Activated CD4-positive, alpha-beta T cell treated with anti-CD3 and anti-CD28 coated beads, Interleukin-2, amount 10 ng/mL, durations not matched to agents 24 days and 14 days (primary cell): Measurements from ENCODE around the gene NT5DC1. TPM values are rescaled to one million over a fixed set of nuclear protein-coding genes. Genes with fewer than 3 reads are reported as not detected.

ENCODE experiments used
- DNase-seq: peaks from one replicate; pipeline ENCODE4 v3.0.0; 2022
- H3K27ac Mint-ChIP-seq: one replicate; pipeline ENCODE4 v1.8.0; 2022; ENCODE audit warnings: mild to moderate bottlenecking, mixed read lengths
- H3K27me3 Mint-ChIP-seq: one replicate; pipeline ENCODE4 v1.8.0; 2022; ENCODE audit warnings: mixed read lengths
- H3K36me3 Mint-ChIP-seq: one replicate; pipeline ENCODE4 v1.8.0; 2022; ENCODE audit warnings: low read depth, mild to moderate bottlenecking, mixed read lengths
- H3K4me1 Mint-ChIP-seq: one replicate; pipeline ENCODE4 v1.8.0; 2021; ENCODE audit warnings: mixed read lengths
- H3K4me3 Mint-ChIP-seq: one replicate; pipeline ENCODE4 v1.8.0; 2022; ENCODE audit warnings: mild to moderate bottlenecking, moderate library complexity, mixed read lengths
- H3K9me3 Mint-ChIP-seq: one replicate; pipeline ENCODE4 v1.8.0; 2021; ENCODE audit warnings: mixed read lengths
- intact Hi-C: fragments of 100-400 bp; cut with micrococcal nuclease; formaldehyde crosslinking; loops from one replicate; pipeline ENCODE4 v1.15.1; 2023
- total RNA-seq: library from RNA; stranded (reverse); gene quantifications from 2 replicates; pipeline ENCODE4 v1.2.3, GENCODE V29; 2022

The NT5DC1 gene
- total RNA-seq, 1 donor from 2014 or later, result 38.9 TPM

DNA sequence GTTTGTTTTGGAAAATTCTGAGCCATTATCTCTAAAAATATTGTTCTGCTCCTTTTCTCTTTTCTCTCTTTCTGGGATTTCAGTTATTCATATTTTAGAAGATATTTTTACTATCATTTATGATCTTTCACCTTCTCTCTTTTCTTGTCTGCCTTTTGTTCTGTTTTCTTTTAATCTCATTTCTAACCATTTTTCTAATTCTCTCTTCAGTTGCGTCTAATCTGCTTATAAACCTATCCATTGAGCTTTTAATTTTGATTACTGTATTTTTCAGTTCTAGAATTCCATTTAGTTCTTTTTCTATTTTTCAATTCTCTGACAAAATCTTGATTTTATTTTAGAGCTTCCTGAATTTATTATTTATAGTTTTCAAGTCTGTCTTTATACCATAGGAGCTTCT, 67.5 kb downstream of the NT5DC1 start:
- no peak overlapping the region for H3K4me3 Mint-ChIP-seq
- peaks cover 12% of the 10 kb centered on the region for H3K9me3 Mint-ChIP-seq
- intact Hi-C loops, result no loop called here
- no peaks in the 10 kb centered on the region for H3K4me1 Mint-ChIP-seq
- H3K27ac Mint-ChIP-seq, result no peak overlapping the region
- no peak for DNase-seq
- peaks cover 4% of the 10 kb centered on the region for H3K36me3 Mint-ChIP-seq
- no peaks in the 10 kb centered on the region for H3K27me3 Mint-ChIP-seq

DNA sequence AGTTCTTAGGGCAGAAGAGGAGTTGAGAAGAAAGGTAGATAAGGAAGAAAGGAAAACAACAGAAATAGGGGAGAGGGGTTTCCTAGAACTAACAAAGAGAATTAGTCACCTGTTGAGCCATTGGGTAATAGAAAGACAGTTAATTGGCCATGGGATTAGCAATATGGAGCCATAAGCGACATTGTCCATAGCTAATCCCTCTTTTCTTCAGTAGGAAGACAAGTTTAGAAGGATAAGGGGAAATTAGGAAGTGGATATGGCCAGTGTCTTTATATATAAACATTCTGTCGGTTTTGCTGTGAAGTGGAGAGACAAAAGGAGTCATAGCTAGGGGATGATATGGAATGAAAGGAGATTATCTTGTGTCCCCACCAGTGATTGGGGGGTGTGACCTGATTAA, 69.2 kb downstream of the NT5DC1 start:
- Mint-ChIP-seq H3K9me3 (peaks cover 7% of the 10 kb centered on the region), H3K4me3 (no peak overlapping the region), H3K27me3 (no peaks in the 10 kb centered on the region), H3K36me3 (peaks cover 4% of the 10 kb centered on the region), H3K4me1 (no peaks in the 10 kb centered on the region), H3K27ac (no peak overlapping the region)
- intact Hi-C loops, result no loop called here
- DNase-seq, result no peak

DNA sequence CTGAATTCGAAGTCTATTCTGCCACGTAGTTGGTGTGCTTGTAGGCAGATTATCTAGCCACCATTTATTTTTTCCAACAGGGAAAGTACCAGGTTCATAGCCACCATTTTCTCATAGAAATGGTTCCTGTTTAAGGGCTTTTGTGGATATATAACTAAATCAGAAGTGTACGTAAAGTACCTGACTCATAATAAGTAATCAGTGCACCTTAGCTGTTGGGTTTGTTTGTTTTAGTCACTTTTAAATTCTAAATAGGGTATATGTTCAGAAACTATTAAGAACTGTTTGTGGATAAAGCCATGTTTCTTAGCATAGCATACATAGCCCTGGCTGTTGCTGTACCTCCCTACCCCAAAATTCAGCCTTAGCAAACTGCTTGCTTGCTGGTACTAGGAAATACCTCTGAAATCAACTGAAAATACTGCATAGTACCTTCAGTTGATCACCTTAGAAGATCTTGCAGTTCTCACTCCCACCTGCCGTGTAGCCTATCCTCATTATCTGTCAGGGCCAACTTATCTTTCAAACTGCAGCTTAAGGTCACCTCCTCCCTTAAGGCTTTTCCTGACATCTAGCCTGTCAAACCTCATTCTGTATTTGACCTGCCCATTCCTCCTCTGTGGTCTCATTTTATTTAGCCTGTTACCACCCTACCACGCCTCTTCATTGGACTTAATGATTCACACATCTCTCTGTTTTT, 69.9 kb downstream of the NT5DC1 start:
- Mint-ChIP-seq H3K9me3 (peaks cover 11% of the 10 kb centered on the region), H3K27ac (no peak overlapping the region), H3K4me3 (no peak overlapping the region), H3K36me3 (peaks cover 8% of the 10 kb centered on the region), H3K27me3 (no peaks in the 10 kb centered on the region), H3K4me1 (no peaks in the 10 kb centered on the region)
- intact Hi-C loops, result no loop called here
- DNase-seq, result no peak

DNA sequence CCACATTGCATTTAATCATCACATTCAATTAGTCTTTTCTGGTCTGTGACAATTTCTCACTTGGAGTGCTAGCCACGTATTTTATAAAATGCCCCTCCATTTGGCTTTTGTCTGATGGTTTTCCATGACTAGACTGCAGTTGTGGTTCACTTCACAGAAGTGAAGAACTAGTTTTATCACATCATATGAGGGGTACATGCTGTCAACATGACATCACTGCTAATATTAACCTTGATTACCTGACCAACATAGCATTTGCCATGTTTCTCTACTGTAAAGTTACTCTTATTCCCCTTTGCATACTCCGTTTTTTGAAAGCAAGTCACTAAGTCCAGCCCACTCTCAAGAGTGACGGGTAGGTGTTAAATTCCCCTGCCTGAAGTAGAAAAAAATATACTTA, 73.3 kb downstream of the NT5DC1 start:
- H3K27ac Mint-ChIP-seq, result no peak overlapping the region
- intact Hi-C loops, result no loop called here
- H3K4me3 Mint-ChIP-seq, result no peak overlapping the region
- H3K4me1 Mint-ChIP-seq, result no peaks in the 10 kb centered on the region
- H3K36me3 Mint-ChIP-seq, result peaks cover 8% of the 10 kb centered on the region
- H3K27me3 Mint-ChIP-seq, result no peaks in the 10 kb centered on the region
- peaks cover 8% of the 10 kb centered on the region for H3K9me3 Mint-ChIP-seq
- DNase-seq, result no peak

DNA sequence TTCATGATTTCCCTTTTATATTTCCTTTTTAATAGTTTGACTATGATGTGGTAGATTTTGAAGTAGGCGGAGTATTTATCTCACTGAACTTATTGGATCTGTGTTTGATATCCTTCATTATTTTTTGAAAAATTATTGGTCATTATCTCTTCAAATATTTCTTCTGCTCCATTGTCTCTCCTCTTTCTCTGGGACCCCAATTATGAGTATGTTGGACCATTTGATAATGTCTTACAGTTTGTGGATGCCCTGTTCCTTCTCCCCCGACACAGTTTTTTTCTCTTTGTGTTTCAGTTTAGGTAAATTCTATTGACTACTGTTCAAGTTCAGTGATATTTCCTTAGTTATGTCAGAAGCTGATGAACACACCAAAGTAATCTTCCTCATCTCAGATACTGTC, 74.7 kb downstream of the NT5DC1 start:
- Mint-ChIP-seq H3K4me3 (no peak overlapping the region), H3K9me3 (peaks cover 8% of the 10 kb centered on the region), H3K27ac (no peak overlapping the region), H3K4me1 (no peaks in the 10 kb centered on the region), H3K36me3 (peaks cover 8% of the 10 kb centered on the region), H3K27me3 (no peaks in the 10 kb centered on the region)
- no peak for DNase-seq
- intact Hi-C loops, result no loop called here

DNA sequence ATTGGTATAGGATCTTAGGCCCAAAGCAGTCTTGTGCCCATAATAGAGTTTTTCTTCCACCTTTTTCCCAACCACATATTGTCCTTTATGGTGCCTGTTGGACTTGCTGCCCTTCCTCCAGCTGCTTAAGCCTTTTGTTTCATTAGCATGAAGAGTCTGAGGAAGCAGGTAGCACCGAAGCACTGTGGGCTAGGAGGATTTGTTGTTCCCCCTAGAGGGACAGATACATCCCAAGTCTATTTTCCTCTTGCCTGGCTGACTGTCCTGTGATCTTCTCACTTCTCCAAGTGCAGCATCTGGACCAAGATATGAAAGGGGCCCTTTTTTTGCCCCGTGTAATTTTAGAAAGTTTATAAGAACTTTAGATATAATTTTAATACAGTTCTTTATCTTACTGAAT, 75.9 kb downstream of the NT5DC1 start:
- H3K27ac Mint-ChIP-seq, result no peak overlapping the region
- H3K27me3 Mint-ChIP-seq, result no peaks in the 10 kb centered on the region
- no peak overlapping the region for H3K4me3 Mint-ChIP-seq
- DNase-seq, result no peak
- intact Hi-C loops, result no loop called here
- H3K4me1 Mint-ChIP-seq, result no peaks in the 10 kb centered on the region
- peaks cover 6% of the 10 kb centered on the region for H3K36me3 Mint-ChIP-seq
- peaks cover 8% of the 10 kb centered on the region for H3K9me3 Mint-ChIP-seq

DNA sequence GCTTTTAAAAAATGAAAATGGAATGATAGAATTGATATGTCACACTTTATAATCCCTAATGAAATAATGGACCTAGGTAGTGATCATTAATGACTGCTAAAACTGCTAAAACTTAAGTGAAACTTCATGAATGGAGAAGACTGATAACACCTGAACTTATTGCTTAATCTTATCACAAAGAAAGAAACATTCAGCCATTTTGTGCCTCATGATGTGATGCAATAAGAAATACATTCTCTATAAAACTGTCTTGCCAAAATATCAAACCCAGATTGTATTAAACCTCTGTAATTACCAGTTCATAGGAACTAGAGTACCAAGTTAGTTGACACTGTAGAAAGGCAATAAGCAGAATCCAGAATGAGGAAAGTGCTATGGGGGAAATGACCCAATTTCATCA, 79.7 kb downstream of the NT5DC1 start:
- H3K4me1 Mint-ChIP-seq, result no peaks in the 10 kb centered on the region
- H3K27ac Mint-ChIP-seq, result no peak overlapping the region
- intact Hi-C loops, result no loop called here
- no peak for DNase-seq
- no peaks in the 10 kb centered on the region for H3K27me3 Mint-ChIP-seq
- H3K4me3 Mint-ChIP-seq, result no peak overlapping the region
- peaks cover 9% of the 10 kb centered on the region for H3K9me3 Mint-ChIP-seq
- peaks cover 3% of the 10 kb centered on the region for H3K36me3 Mint-ChIP-seq

DNA sequence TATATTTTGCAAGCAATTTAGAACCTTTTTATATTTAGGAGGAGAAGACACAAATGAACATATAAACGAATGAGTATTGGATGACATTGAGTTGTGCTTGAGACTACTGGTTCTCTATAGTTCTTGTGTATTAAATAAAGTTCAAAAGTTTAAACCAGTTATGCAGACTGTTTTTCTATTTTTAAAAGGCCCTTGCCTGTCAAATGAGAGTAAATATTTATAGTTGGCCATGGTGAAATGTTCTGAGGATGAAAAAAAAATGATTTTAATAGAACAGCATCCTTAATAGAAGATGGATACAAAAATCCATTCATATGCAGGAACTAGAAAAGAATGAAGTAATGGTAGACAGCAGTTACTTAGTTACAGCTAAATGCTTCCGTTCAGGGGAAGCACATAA, 88.8 kb downstream of the NT5DC1 start:
- Mint-ChIP-seq H3K27me3 (no peaks in the 10 kb centered on the region), H3K4me1 (no peaks in the 10 kb centered on the region), H3K27ac (no peak overlapping the region), H3K4me3 (no peak overlapping the region), H3K9me3 (peaks cover 8% of the 10 kb centered on the region), H3K36me3 (no peaks in the 10 kb centered on the region)
- intact Hi-C loops, result no loop called here
- DNase-seq, result no peak

DNA sequence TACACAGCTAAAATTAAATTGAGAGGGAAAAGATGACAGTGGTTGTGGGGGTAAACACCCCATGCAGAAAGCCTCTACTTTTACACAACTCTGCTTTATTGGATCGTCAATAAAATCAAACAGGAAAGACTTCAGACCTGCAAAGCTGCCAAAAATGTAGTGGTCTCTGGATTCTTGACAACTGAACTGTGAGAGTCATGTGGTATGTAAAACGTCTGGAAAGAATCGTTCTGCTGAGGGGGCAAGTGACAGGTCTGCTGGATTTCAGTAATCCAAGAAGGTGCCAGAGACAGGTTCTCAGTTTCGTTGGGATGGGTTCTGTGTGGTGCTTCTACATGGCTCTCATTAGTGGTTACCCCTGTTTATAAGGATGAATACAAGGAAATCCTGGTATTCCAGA, 89.9 kb downstream of the NT5DC1 start:
- no peak for DNase-seq

DNA sequence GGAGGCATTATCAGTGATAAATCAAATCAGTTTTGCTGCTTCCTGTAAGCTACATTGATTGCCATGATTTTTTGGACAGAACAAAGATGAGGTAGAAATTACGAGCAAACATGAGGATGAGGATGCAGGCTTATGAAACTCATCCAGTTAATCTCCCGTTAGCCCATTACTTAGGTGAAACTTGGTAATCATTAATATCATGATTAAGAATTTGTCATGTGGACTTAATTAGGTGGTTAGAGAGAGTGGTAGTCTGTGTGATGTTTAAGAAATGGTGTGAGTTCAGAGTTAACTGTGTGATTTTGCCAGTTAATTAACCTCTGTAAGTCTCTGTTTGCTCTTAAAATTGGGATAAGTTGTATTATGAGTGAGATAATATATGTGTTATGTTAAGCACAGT, 91.2 kb downstream of the NT5DC1 start:
- Mint-ChIP-seq H3K27me3 (no peaks in the 10 kb centered on the region), H3K27ac (no peak overlapping the region), H3K9me3 (no peaks in the 10 kb centered on the region), H3K4me1 (no peaks in the 10 kb centered on the region), H3K36me3 (no peaks in the 10 kb centered on the region), H3K4me3 (no peak overlapping the region)
- DNase-seq, result no peak
- intact Hi-C loops, result no loop called here

More for the DNA sequence above, 89.9 kb downstream of the NT5DC1 start:
- intact Hi-C loops, result no loop called here
- H3K27ac Mint-ChIP-seq, result no peak overlapping the region
- H3K4me1 Mint-ChIP-seq, result no peaks in the 10 kb centered on the region
- no peaks in the 10 kb centered on the region for H3K36me3 Mint-ChIP-seq
- no peaks in the 10 kb centered on the region for H3K27me3 Mint-ChIP-seq
- H3K9me3 Mint-ChIP-seq, result peaks cover 5% of the 10 kb centered on the region
- H3K4me3 Mint-ChIP-seq, result no peak overlapping the region

DNA sequence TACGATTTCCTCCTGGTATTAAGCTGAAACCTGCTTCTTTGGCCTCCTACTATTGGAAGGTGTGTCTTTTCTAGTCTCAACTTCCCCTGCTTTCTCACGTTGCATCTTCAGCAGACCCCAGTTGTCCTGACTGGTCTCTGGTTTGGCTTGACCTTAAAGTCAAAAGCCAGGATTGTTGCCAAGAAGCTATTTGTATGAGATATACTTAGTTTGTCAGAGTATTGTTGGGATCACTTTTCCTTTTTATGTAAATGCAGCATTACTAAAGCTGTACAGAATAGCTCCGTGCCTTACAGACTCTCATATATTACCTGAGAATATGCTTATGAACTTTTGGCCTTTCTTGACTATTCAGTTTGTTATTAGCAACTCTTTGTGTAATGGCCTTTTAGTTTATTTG, 92.1 kb downstream of the NT5DC1 start:
- no peak overlapping the region for H3K4me3 Mint-ChIP-seq
- H3K9me3 Mint-ChIP-seq, result no peaks in the 10 kb centered on the region
- H3K36me3 Mint-ChIP-seq, result no peaks in the 10 kb centered on the region
- intact Hi-C loops, result no loop called here
- no peaks in the 10 kb centered on the region for H3K4me1 Mint-ChIP-seq
- DNase-seq, result no peak
- H3K27ac Mint-ChIP-seq, result no peak overlapping the region
- no peaks in the 10 kb centered on the region for H3K27me3 Mint-ChIP-seq

DNA sequence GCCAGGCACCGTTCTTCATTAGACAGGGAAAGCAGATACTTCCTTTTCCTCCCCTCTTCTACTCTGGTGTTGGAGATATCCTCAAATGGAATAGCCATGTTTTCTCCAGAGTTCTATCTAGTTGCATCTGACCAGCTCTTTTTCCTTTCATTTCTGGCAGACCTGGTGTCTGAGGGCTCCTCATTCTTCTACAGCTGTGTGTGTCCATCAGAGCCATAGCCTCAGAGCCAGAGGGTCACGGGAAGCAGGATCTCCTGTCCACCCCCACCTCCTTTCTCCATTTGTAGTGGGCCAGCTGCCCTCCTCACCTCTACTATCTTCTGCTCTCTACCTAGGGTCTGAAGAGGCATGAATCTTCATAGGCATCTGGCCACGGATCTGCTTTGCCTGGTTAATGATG, 96.2 kb downstream of the NT5DC1 start:
- H3K27me3 Mint-ChIP-seq, result no peaks in the 10 kb centered on the region
- H3K4me1 Mint-ChIP-seq, result no peaks in the 10 kb centered on the region
- intact Hi-C loops, result no loop called here
- H3K36me3 Mint-ChIP-seq, result no peaks in the 10 kb centered on the region
- no peak overlapping the region for H3K4me3 Mint-ChIP-seq
- no peaks in the 10 kb centered on the region for H3K9me3 Mint-ChIP-seq
- DNase-seq, result no peak
- no peak overlapping the region for H3K27ac Mint-ChIP-seq

DNA sequence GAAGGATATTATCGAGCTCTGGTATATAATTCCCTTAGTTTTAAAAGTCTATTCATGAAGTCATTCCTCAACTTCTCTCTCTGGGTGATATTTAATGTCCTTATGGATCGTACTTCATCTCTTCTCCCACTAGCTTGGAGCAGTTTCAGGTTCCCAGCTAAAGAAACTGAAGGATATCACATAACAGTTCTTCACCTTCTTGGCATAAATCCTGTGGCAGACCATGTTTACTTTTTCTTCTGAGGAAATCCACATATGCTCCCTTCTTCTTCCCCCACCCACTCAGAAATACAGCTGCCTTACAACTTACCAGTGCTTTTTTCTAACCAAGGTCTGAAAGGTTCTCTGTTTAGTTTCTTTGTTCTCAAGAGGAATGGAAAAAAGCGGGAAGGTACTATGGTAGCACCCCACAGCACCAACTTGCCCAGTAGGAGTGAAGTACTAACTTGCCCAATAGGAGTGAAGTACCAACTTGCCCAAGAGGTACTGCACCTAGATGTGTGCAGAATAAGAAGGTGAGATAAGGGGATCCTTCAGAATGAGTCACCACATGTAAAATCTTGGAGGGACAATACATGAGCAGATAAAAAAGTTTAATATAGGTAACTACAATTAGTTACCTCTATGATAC, 100.1 kb downstream of the NT5DC1 start:
- no peaks in the 10 kb centered on the region for H3K27me3 Mint-ChIP-seq
- H3K4me1 Mint-ChIP-seq, result no peaks in the 10 kb centered on the region
- no peak overlapping the region for H3K4me3 Mint-ChIP-seq
- no peaks in the 10 kb centered on the region for H3K36me3 Mint-ChIP-seq
- no peak for DNase-seq
- H3K9me3 Mint-ChIP-seq, result no peaks in the 10 kb centered on the region
- H3K27ac Mint-ChIP-seq, result no peak overlapping the region
- intact Hi-C loops, result no loop called here

DNA sequence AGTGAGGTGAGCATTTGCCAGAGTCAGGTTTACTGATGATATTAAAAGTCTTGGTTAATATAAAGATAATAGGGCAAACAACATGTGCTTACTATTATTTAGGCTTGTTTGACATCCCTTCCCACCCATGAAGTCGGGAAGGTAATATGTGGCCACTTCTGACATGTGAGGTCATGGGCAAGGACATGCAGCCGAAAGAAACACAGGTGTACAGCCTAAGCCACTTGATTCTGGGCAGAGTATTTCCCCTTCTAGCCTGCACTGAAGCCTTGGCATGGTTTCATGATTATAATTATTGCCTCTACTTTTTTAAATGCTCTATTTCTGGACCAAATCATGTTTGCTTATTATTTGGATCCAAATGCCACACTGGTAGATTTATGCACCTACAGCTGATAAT, 100.9 kb downstream of the NT5DC1 start:
- Mint-ChIP-seq H3K27ac (no peak overlapping the region), H3K4me1 (no peaks in the 10 kb centered on the region), H3K9me3 (no peaks in the 10 kb centered on the region), H3K36me3 (no peaks in the 10 kb centered on the region), H3K4me3 (no peak overlapping the region), H3K27me3 (no peaks in the 10 kb centered on the region)
- intact Hi-C loops, result no loop called here
- no peak for DNase-seq

DNA sequence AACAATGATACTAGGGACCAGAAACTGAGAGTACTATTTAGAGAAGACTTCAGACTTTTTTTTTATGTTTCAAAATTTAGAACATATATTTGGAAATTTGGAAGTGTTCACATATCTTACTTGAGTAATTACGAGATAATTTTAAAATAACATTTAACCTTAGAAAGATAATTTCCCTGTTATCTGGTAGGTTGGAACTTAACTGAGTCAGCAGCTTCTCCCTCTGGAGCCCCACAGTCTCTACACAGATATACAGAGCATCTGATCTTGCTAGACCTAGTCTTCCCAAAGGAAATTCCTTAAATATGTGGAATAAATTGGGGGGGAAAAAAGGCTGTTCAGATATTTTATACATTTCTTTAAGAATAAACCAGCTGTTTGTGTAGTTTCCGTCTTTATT, 104.6 kb downstream of the NT5DC1 start:
- Mint-ChIP-seq H3K27ac (no peak overlapping the region), H3K36me3 (no peaks in the 10 kb centered on the region), H3K9me3 (no peaks in the 10 kb centered on the region), H3K4me3 (no peak overlapping the region), H3K4me1 (no peaks in the 10 kb centered on the region), H3K27me3 (no peaks in the 10 kb centered on the region)
- intact Hi-C loops, result no loop called here
- DNase-seq, result no peak
